ENCODE data around the gene CDK13. TPM values are rescaled to one million over a fixed set of nuclear protein-coding genes. Genes with fewer than 3 reads are reported as not detected.
A peak's percentile ranks its signal among the peaks of the same experiment; 100 is the strongest.

CDK13 gene
- total RNA-seq, 1 donor from 2014 or later = 49.8 TPM

DNA sequence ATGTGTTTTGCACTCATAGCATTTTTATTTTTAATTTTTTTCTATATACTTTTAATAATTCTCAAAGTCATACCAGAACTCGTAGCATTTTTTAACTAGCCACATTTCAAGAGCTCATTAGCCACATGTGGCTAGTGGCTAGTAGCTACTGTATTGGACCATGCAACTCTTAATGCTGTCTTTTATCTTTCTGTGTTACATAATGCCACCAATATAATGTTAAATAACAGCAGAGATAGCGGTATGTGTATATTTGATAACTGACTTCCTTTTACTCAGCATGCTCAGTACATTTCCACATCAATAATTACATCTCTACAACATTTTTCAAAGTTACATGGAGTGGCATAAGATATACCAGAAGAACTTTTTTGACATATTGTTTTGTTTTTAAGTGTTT, 91.4 kb downstream of the CDK13 start:
- no peak for DNase-seq (ENCODE audit: low read depth)
- no peaks in the 10 kb centered on the region for H3K36me3 ChIP-seq (ENCODE audit: control insufficient read depth, insufficient read depth, low read length)
- no peaks in the 10 kb centered on the region for H3K27me3 ChIP-seq (ENCODE audit: control insufficient read depth, insufficient read depth, low read length)
- no peak overlapping the region for H3K4me3 ChIP-seq (ENCODE audit: low read depth, low read length)
- TF ChIP-seq, protein P1, sequence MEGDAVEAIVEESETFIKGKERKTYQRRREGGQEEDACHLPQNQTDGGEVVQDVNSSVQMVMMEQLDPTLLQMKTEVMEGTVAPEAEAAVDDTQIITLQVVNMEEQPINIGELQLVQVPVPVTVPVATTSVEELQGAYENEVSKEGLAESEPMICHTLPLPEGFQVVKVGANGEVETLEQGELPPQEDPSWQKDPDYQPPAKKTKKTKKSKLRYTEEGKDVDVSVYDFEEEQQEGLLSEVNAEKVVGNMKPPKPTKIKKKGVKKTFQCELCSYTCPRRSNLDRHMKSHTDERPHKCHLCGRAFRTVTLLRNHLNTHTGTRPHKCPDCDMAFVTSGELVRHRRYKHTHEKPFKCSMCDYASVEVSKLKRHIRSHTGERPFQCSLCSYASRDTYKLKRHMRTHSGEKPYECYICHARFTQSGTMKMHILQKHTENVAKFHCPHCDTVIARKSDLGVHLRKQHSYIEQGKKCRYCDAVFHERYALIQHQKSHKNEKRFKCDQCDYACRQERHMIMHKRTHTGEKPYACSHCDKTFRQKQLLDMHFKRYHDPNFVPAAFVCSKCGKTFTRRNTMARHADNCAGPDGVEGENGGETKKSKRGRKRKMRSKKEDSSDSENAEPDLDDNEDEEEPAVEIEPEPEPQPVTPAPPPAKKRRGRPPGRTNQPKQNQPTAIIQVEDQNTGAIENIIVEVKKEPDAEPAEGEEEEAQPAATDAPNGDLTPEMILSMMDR (IDR thresholded peaks at IDR 0.05; ENCODE audit: insufficient read depth, low read length, poor library complexity, severe bottlenecking) = no peak

DNA sequence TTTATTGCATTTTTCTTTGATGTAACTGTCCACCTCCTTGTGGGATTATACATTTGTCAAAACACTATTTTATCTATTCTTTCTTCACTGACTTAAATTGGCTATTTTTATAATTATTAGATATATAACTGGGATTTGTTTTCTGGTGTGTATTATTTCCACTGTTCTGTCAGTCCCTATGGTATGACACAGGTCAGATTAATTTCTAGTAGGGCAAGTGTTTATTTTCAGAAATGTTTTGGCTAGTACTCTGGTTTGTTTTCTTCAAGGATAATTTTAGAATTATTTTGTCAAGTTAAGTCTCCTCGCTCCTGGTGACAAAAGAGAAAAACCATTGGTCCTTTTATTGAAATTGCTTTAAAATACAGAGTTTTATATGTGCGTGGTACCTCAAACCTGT, 93.1 kb downstream of the CDK13 start:
- no peak overlapping the region for H3K4me3 ChIP-seq (ENCODE audit: low read depth, low read length)
- no peak for DNase-seq (ENCODE audit: low read depth)
- no peaks in the 10 kb centered on the region for H3K27me3 ChIP-seq (ENCODE audit: control insufficient read depth, insufficient read depth, low read length)
- TF ChIP-seq, protein P1 (IDR thresholded peaks at IDR 0.05; ENCODE audit: insufficient read depth, low read length, poor library complexity, severe bottlenecking) = no peak
- H3K36me3 ChIP-seq (ENCODE audit: control insufficient read depth, insufficient read depth, low read length) = no peaks in the 10 kb centered on the region

DNA sequence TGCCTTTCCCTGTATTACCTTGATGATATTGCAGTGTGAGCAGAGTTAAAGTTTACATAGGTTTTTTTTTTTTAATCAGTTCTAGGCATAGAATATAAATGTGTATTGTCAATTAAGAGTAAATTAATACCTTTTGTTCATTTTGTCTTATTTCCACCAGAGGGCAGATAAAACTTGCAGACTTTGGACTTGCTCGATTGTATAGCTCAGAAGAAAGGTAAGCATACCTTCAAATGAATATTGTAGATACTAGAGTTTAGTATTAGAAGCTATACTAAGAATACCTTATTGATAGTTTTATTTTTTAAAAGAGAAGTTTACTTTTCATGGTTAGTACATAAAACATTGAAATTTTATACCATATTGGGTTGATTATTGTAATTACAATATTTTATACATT, 97.6 kb downstream of the CDK13 start:
- no peak for DNase-seq (ENCODE audit: low read depth)
- H3K36me3 ChIP-seq (ENCODE audit: control insufficient read depth, insufficient read depth, low read length) = no peaks in the 10 kb centered on the region
- no peaks in the 10 kb centered on the region for H3K27me3 ChIP-seq (ENCODE audit: control insufficient read depth, insufficient read depth, low read length)
- H3K4me3 ChIP-seq (ENCODE audit: low read depth, low read length) = no peak overlapping the region
- TF ChIP-seq, protein P1 (IDR thresholded peaks at IDR 0.05; ENCODE audit: insufficient read depth, low read length, poor library complexity, severe bottlenecking) = peak; percentile 15

DNA sequence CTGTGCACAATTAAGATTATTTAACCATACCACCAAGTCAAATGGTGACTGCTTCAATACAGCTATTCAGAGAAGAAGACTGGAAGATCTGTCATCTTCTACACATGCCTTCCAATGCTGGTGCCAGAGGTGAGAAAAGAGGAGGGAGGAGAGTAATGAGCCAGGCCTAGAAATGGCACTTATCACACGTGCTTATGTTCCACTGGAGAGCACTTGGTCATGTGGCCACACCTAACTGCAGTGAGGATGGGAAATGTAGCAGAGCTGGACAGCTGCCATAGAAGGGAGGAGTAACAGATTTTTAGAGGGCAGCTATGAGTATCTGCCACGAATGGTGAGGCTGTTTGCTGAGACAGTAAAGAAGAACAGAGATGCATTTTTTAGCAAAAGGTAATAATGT, 107.2 kb downstream of the CDK13 start:
- no peaks in the 10 kb centered on the region for H3K27me3 ChIP-seq (ENCODE audit: control insufficient read depth, insufficient read depth, low read length)
- no peak for DNase-seq (ENCODE audit: low read depth)
- TF ChIP-seq, protein P1 (IDR thresholded peaks at IDR 0.05; ENCODE audit: insufficient read depth, low read length, poor library complexity, severe bottlenecking) = no peak
- H3K4me3 ChIP-seq (ENCODE audit: low read depth, low read length) = no peak overlapping the region
- H3K36me3 ChIP-seq (ENCODE audit: control insufficient read depth, insufficient read depth, low read length) = no peaks in the 10 kb centered on the region

DNA sequence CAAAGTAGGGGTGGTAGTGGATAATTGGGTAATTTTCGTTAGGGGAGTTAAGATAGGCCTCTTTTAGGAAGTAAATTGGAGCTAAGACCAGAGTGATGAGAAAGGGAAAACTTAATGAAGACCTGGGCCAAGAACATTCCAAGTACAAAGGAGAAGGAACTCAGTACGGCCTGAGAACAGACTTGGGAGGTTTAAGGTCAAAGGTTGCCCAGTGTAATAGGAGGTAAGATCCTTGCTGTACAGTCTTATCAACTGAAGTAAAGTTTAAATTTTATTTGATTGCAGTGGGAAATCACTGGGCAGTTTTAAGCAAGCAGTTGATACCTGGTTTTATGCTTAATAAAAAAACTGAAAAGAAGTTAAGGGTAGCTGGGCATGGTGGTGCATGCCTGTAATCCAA, 108.0 kb downstream of the CDK13 start:
- no peaks in the 10 kb centered on the region for H3K36me3 ChIP-seq (ENCODE audit: control insufficient read depth, insufficient read depth, low read length)
- TF ChIP-seq, protein P1 (IDR thresholded peaks at IDR 0.05; ENCODE audit: insufficient read depth, low read length, poor library complexity, severe bottlenecking) = no peak
- no peak for DNase-seq (ENCODE audit: low read depth)
- H3K4me3 ChIP-seq (ENCODE audit: low read depth, low read length) = no peak overlapping the region
- H3K27me3 ChIP-seq (ENCODE audit: control insufficient read depth, insufficient read depth, low read length) = no peaks in the 10 kb centered on the region

DNA sequence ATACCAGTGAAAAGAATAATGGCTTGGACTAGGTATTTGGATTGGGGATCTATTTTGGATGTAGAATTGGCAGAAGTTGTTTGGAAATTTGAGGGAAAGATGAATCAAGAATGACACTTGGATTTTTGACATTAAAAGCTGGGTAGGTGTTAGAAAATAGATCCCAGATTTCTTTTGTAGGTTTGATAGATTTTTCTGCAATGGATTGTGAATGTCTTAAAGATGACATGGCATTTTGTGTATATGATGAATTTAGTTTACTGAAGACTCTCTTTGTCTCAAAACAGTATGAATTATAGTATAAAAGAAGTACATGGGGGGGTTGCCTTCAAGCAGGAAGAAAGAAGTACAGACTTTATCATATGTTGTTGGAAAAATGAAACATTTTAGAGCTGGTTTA, 108.6 kb downstream of the CDK13 start:
- no peaks in the 10 kb centered on the region for H3K27me3 ChIP-seq (ENCODE audit: control insufficient read depth, insufficient read depth, low read length)
- DNase-seq (ENCODE audit: low read depth) = no peak
- H3K36me3 ChIP-seq (ENCODE audit: control insufficient read depth, insufficient read depth, low read length) = no peaks in the 10 kb centered on the region
- TF ChIP-seq, protein P1 (IDR thresholded peaks at IDR 0.05; ENCODE audit: insufficient read depth, low read length, poor library complexity, severe bottlenecking) = no peak
- no peak overlapping the region for H3K4me3 ChIP-seq (ENCODE audit: low read depth, low read length)
